ENCODE data around the gene COL4A2.

COL4A2 gene

GRCh38 chr13:110533771-110534670, 226.9 kb downstream of the COL4A2 start:
- DNase-seq (ENCODE audit: low spot score), result no peak

- DNase-seq (ENCODE audit: low spot score), result no peak
Observed at GRCh38 chr13:110535526-110535925, 228.4 kb downstream of the COL4A2 start.

GRCh38 chr13:110536006-110536693, 229.1 kb downstream of the COL4A2 start:
- no peak for DNase-seq (ENCODE audit: low spot score)

GRCh38 chr13:110538632-110539031, 231.5 kb downstream of the COL4A2 start:
- no peak for DNase-seq (ENCODE audit: low spot score)

- no peak for DNase-seq (ENCODE audit: low spot score)
Observed at GRCh38 chr13:110539894-110540293, 232.8 kb downstream of the COL4A2 start.

- no peak for DNase-seq (ENCODE audit: low spot score)
Observed at GRCh38 chr13:110540871-110541525, 233.9 kb downstream of the COL4A2 start.

GRCh38 chr13:110541526-110541920, 234.4 kb downstream of the COL4A2 start:
- DNase-seq (ENCODE audit: low spot score), result no peak

GRCh38 chr13:110542169-110542796, 235.2 kb downstream of the COL4A2 start:
- no peak for DNase-seq (ENCODE audit: low spot score)

- no peak for DNase-seq (ENCODE audit: low spot score)
Observed at GRCh38 chr13:110546378-110546777, 239.3 kb downstream of the COL4A2 start.

GRCh38 chr13:110546926-110547325, 239.8 kb downstream of the COL4A2 start:
- no peak for DNase-seq (ENCODE audit: low spot score)

GRCh38 chr13:110548891-110549794, 242.1 kb downstream of the COL4A2 start:
- DNase-seq (ENCODE audit: low spot score), result no peak

GRCh38 chr13:110549795-110550160, 242.7 kb downstream of the COL4A2 start:
- no peak for DNase-seq (ENCODE audit: low spot score)

- DNase-seq (ENCODE audit: low spot score), result no peak
Observed at GRCh38 chr13:110551284-110551683, 244.2 kb downstream of the COL4A2 start.

- no peak for DNase-seq (ENCODE audit: low spot score)
Observed at GRCh38 chr13:110552767-110553166, 245.7 kb downstream of the COL4A2 start.

GRCh38 chr13:110553417-110553816, 246.3 kb downstream of the COL4A2 start:
- DNase-seq (ENCODE audit: low spot score), result no peak

- no peak for DNase-seq (ENCODE audit: low spot score)
Observed at GRCh38 chr13:110554227-110554836, 247.2 kb downstream of the COL4A2 start.

GRCh38 chr13:110554946-110555345, 247.9 kb downstream of the COL4A2 start:
- no peak for DNase-seq (ENCODE audit: low spot score)

GRCh38 chr13:110555601-110556223, 248.6 kb downstream of the COL4A2 start:
- DNase-seq (ENCODE audit: low spot score), result no peak

- no peak for DNase-seq (ENCODE audit: low spot score)
Observed at GRCh38 chr13:110556224-110556606, 249.1 kb downstream of the COL4A2 start.

GRCh38 chr13:110557082-110557481, 250.0 kb downstream of the COL4A2 start:
- no peak for DNase-seq (ENCODE audit: low spot score)

All from hematopoietic multipotent progenitor cell treated with erythropoietin and hydrocortisone succinate and interleukin-3 and kit ligand, for 15 days (in vitro differentiated cells).